ENCODE results near the gene PDCD4.
"Not testable (repeated sequence)": the region's sequence is repeated elsewhere in the genome, so short reads cannot be mapped to it uniquely, and the experiment has no call there.

Gene PDCD4

DNA sequence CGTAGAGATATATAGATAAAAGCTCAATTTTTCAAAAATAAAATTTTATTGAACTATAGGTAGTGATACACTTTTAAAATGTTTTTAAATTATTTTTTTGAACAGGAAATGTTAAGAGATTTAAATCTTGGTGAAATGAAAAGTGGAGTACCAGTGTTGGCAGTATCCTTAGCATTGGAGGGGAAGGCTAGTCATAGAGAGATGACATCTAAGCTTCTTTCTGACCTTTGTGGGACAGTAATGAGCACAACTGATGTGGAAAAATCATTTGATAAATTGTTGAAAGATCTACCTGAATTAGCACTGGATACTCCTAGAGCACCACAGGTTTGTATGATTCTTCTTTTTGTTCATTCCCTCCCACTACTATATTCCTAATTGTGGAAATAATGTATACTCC, 15.8 kb downstream of the PDCD4 start:
- no peak for DNase-seq

- DNase-seq, result no peak
Measured at GRCh38 chr10:110892602-110893288, 21.0 kb downstream of the PDCD4 start.

- DNase-seq, result peak; percentile 36
Measured at GRCh38 chr10:110893559-110894179, 21.9 kb downstream of the PDCD4 start.

- no peak for DNase-seq
Measured at GRCh38 chr10:110897184-110897583, 25.5 kb downstream of the PDCD4 start.

- no peak for DNase-seq
Measured at GRCh38 chr10:110898391-110898790, 26.7 kb downstream of the PDCD4 start.

- DNase-seq, result no peak
Measured at GRCh38 chr10:110900983-110901382, 29.3 kb downstream of the PDCD4 start.

GRCh38 chr10:110901954-110902819, 30.5 kb downstream of the PDCD4 start:
- no peak for DNase-seq

DNA sequence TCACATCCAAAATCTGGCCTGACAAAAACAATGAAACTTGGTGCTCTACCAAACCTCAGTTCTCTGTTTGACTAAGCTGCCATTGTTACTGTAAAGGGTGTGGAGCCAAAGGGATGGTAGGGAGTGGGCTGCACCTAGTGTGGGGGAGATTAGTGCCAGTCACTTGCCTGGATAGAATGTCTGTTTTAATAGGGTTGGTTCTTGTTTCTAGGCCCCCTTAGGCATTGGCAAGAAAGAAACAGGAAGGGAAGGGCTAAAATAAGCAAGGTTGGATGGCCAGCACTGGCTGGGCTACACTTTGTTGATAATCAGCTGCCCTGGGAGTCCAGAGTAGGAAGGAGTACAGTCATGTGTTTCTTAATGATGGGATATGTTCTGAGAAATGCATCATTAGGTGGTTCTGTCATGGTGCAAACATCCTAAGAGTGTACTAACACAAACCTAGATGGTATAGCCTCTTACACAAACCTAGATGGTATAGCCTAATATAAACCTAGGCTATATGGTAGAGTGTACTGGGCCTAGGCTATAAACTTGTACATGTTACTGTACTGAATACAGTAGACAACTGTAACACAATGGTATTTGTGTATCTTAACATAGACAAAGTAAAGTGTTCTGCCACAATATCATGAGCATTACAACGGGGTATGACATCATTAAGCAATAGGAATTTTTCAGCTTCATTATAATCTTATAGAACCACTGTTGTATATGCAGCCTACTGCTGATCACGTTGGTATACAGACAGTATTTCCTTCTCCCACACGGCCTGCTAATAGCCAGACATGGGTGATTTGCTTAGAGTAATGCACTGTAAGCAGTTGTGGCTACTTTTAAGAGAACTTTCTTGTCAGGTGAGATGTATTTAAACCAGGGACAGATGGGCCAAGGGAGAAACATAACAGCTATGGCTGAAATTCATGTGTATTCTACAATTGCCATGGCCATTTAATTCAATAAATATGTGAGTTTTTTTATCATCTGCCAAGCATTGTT, 31.9 kb downstream of the PDCD4 start:
- no peak for DNase-seq

DNA sequence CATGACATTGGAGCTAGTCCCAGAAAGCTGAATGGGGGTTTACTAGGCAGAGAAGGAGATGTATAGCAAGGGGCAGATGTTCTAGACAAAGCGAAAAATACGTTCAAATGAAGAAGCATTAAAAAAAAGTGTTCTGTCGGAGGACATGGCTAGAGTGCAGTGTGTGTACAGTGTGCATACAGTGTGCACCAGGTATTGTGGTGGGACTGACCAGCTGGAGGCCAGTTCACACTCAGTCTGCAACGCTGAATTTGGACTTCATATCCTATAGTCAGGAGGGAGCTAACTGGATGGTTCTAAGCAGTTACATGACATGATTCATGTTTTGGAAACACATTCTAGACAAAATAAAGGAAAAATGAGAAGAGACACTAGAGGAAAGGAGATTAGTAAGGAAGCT, 38.4 kb downstream of the PDCD4 start:
- no peak for DNase-seq

GRCh38 chr10:110912374-110912773, 40.6 kb downstream of the PDCD4 start:
- no peak for DNase-seq

DNA sequence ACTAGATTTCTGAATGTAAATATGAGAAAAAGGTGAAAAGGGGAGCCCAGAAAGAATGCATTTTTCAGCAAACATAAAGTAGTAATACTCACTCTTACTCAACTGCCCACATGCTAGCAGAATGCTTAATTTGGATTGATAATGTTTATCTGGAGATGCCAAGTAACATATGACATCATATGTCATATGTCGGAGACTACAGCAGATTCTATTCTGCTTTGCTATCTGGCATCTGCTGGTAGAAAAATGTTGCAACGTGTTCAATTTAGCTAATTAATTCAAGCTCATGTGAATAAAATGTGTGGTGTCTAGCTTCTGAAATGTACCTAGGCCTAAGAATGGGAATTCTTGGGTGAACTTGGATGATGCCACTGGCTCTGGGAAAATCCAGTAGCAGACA, 42.7 kb downstream of the PDCD4 start:
- DNase-seq, result no peak

DNA sequence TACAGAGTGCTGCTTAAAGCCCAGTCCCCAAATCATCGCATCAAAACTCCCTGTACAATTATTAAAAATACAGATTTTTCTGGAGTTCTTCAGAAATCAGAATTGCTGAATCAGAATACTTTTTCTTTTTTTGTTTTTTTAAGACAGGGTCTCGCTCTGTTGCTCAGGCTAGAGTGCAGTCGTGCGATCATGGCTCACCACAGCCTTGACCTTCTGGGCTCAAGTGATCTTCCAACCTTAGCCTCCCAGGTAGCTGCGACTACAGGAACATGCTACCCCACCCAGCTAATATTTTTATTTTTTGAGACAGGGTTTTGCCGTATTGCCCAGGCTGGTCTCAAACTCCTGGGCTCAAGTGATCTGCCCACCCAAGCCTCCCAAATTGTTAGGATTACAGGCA, 43.3 kb downstream of the PDCD4 start:
- DNase-seq, result no peak

GRCh38 chr10:110915600-110915999, 43.9 kb downstream of the PDCD4 start:
- not testable (repeated sequence) for DNase-seq

GRCh38 chr10:110916554-110917346, 45.0 kb downstream of the PDCD4 start:
- DNase-seq, result no peak

GRCh38 chr10:110918269-110918642, 46.5 kb downstream of the PDCD4 start:
- DNase-seq, result peak; percentile 76

DNA sequence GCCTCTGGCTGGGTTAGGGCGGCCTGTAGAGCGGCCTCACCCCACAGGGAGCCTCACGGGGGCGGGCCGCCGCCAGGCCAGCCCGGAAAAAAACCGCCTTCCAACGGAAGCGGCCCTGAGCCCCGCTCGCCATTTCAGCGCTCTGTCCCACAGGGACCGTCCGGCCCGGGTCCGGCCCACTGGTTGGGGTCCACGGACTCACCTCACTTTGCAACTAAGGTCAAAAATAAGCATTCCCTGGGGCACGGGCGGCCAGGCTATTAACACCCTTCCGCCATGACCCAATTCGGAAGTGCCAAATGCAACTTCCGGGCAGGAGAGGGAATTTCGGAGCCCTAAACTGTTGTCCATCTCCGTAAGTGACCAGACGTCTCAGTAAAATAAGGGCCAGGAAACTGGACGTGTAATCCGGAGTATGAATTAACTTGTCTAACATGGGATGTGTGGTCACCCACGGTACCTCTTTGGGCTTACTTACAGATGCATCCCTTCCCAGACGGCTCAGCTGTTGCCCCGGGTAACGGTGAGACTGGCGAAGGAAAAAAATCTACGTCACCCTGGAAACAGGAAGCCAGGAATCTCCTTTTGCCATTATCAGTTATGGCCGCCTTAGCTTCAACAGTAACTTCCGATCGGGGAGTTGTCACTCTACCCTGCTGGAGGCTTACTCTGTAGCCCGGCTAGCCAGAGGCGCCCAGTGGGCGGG, 47.1 kb downstream of the PDCD4 start, which contains the start of gene BBIP1:
TSS of gene BBIP1 (minus strand) at position 538 of the 706 bp plus-strand sequence. CDS start 1,023 bp downstream, outside the sequence.
- DNase-seq, result no peak

GRCh38 chr10:110919349-110919931, 47.7 kb downstream of the PDCD4 start, which contains the start of gene SHOC2:
TSS of gene SHOC2 (plus strand) at chr10:110919604. CDS start at chr10:110964359, 44,755 bp downstream.
- DNase-seq, result peak; percentile 97

DNA sequence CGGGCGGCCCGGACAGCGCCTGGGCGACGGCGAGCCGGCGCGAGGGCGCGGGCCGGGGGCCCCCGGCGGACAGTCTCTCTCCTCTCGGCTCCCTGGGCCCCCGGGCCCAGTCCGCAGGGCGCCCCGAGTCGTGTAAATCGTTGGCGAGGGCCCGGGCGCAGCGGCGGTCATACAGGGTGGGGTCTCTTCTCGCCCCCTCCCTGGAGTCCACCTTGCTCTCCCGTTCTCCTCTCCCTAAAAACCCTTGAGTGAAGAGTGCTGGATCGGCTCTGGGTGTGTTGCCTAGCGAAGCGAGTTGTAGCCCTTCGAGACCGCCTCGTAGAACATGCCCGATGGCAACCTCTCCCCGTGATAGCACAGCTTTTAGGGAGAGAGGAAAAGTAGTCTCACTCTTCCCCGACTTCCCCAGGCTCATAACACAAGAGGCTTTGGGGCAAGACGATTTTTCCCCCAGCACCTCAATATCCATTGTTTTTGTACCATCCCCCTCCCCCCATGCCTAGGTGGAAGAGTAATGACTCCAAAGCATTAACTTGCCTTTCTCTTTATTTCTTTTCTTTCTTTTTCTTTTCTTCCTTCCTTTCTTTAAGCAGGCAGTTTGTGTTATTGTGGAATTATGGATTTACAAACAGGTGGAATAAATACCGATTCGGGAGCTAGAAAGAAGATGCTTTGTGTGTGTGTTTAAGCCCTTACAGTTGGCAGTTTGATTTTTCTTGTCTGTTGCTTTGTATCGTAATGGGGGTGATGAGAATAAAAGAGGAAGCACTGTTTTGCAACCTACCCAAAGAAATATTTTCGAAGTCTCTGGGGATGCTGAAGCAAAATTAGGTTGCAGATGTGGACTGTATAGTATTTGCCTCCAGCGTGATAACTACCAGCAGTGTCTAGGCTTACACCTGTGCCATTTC, 48.5 kb downstream of the PDCD4 start:
- DNase-seq, result peak; percentile 3

- DNase-seq, result no peak
Measured at GRCh38 chr10:110923856-110924493, 52.2 kb downstream of the PDCD4 start.
